Lower lobe of right lung (tissue), 2 donors: ENCODE measurements around the gene TAAR5. TPM values are rescaled to one million over a fixed set of nuclear protein-coding genes. Genes with fewer than 3 reads are reported as not detected.
"Not testable (repeated sequence)": the region's sequence is repeated elsewhere in the genome, so short reads cannot be mapped to it uniquely, and the experiment has no call there.

Source experiments
- ATAC-seq, 2 donors: fragments of 200-7000 bp; cut with Tn5 transposase; one replicate each; pipeline ENCODE4 v1.9.1; 2020 to 2022; ENCODE audit warnings: mild to moderate bottlenecking in 2 of 2, moderate library complexity in 2 of 2
- DNase-seq: peaks from one replicate; pipeline ENCODE4 v3.0.0-alpha.2; 2020
- H3K27ac ChIP-seq: fragments of 200-600 bp; one replicate; pipeline ENCODE4 v1.8.0; 2022
- H3K27me3 ChIP-seq: fragments of 200-600 bp; one replicate; pipeline ENCODE4 v1.8.0; 2022; ENCODE audit warnings: low read depth
- H3K36me3 ChIP-seq: fragments of 200-600 bp; one replicate; pipeline ENCODE4 v1.8.0; 2022; ENCODE audit warnings: mild to moderate bottlenecking
- H3K4me1 ChIP-seq: fragments of 200-600 bp; one replicate; pipeline ENCODE4 v1.8.0; 2022
- H3K4me3 ChIP-seq: fragments of 200-600 bp; one replicate; pipeline ENCODE4 v1.8.0; 2022; ENCODE audit warnings: mild to moderate bottlenecking
- H3K9me3 ChIP-seq: fragments of 200-600 bp; one replicate; pipeline ENCODE4 v1.8.0; 2022
- intact Hi-C: fragments of 100-400 bp; cut with DNase I; formaldehyde crosslinking; loops from one replicate; pipeline ENCODE4 v1.11.0; 2022
- total RNA-seq: library from RNA; stranded (reverse); fragmentation: NEBNext Ultra II Directional; extraction: Animal tissue kit (Norgen Biotek cat#: 25700); gene quantifications from one replicate; pipeline ENCODE4 v1.2.1, GENCODE V29; 2021
- TF ChIP-seq, protein P1 (sequence below): fragments of 200-600 bp; IDR thresholded peaks from one replicate; pipeline ENCODE4 v1.8.0; 2022; ENCODE audit warnings: antibody characterized with exemption, mild to moderate bottlenecking
- donor health status: DM: no; HTN: yes; CAD: no; lungs with severe emphysema.

Gene TAAR5
- total RNA-seq, 1 donor from 2014 or later, result not detected

DNA sequence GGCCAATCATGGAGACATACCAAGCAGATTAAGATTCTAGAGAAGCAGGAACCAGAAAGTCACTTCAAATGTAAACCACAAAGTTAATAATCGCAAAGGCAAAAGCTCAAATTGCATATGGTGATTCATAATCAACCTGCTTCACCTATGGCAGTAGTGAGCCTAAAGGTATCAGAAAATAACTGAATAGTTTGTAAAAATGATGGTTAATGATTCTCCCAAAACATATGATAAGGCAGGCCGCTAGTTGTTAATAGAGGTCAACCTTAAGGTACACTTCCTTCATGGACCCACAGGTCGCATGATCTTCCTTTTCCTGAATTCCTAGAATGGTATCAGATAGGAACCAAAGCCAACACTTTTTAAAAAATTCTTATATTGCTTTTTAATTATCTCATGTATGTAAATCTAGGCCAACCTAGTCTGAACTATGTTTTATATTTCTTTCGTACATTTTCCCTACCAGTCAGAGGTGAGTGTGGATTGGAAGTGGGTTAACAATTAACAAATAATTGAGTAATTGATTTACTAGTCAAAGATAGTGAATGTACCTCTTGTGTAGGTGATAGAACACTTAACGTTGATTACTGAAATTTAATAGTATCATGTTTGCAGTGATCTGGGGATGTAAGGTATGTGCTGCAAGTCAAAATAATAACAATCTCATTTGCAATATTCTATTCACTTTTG, 18.1 kb upstream of the TAAR5 start:
- Histone ChIP-seq H3K27me3 (no peaks in the 10 kb centered on the region), H3K36me3 (no peaks in the 10 kb centered on the region), H3K27ac (no peak overlapping the region), H3K4me1 (no peaks in the 10 kb centered on the region), H3K4me3 (no peak overlapping the region), H3K9me3 (no peaks in the 10 kb centered on the region)
- intact Hi-C loops, result no loop called here
- TF ChIP-seq, protein P1, sequence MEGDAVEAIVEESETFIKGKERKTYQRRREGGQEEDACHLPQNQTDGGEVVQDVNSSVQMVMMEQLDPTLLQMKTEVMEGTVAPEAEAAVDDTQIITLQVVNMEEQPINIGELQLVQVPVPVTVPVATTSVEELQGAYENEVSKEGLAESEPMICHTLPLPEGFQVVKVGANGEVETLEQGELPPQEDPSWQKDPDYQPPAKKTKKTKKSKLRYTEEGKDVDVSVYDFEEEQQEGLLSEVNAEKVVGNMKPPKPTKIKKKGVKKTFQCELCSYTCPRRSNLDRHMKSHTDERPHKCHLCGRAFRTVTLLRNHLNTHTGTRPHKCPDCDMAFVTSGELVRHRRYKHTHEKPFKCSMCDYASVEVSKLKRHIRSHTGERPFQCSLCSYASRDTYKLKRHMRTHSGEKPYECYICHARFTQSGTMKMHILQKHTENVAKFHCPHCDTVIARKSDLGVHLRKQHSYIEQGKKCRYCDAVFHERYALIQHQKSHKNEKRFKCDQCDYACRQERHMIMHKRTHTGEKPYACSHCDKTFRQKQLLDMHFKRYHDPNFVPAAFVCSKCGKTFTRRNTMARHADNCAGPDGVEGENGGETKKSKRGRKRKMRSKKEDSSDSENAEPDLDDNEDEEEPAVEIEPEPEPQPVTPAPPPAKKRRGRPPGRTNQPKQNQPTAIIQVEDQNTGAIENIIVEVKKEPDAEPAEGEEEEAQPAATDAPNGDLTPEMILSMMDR, result no peak
- no peak for DNase-seq
- no peak for ATAC-seq

GRCh38 chr6:132604635-132605152, 15.2 kb upstream of the TAAR5 start:
- intact Hi-C loops, result no loop called here
- no peak overlapping the region for H3K27ac ChIP-seq
- no peaks in the 10 kb centered on the region for H3K4me1 ChIP-seq
- H3K4me3 ChIP-seq, result no peak overlapping the region
- H3K27me3 ChIP-seq, result no peaks in the 10 kb centered on the region
- no peak for DNase-seq
- no peaks in the 10 kb centered on the region for H3K9me3 ChIP-seq
- TF ChIP-seq, protein P1, result no peak
- no peak for ATAC-seq
- H3K36me3 ChIP-seq, result no peaks in the 10 kb centered on the region

GRCh38 chr6:132600900-132601299, 11.4 kb upstream of the TAAR5 start:
- H3K9me3 ChIP-seq, H3K27me3 ChIP-seq, H3K36me3 ChIP-seq, H3K27ac ChIP-seq, H3K4me3 ChIP-seq, intact Hi-C loops, H3K4me1 ChIP-seq, ATAC-seq, DNase-seq: not testable (repeated sequence)

GRCh38 chr6:132598473-132598872, 8.9 kb upstream of the TAAR5 start:
- H3K4me3 ChIP-seq, result no peak overlapping the region
- DNase-seq (no peak), ATAC-seq (peak; percentile 24 to 35)
- no peaks in the 10 kb centered on the region for H3K36me3 ChIP-seq
- no peaks in the 10 kb centered on the region for H3K9me3 ChIP-seq
- TF ChIP-seq, protein P1, result peak; percentile 22
- no peak overlapping the region for H3K27ac ChIP-seq
- H3K4me1 ChIP-seq, result no peaks in the 10 kb centered on the region
- intact Hi-C loops, result no loop called here
- no peaks in the 10 kb centered on the region for H3K27me3 ChIP-seq

- no peak for DNase-seq
- intact Hi-C loops, result no loop called here
- TF ChIP-seq, protein P1, result no peak
- H3K36me3 ChIP-seq, result no peaks in the 10 kb centered on the region
- ATAC-seq, result no peak
- no peaks in the 10 kb centered on the region for H3K4me1 ChIP-seq
- H3K9me3 ChIP-seq, result no peaks in the 10 kb centered on the region
- no peak overlapping the region for H3K4me3 ChIP-seq
- H3K27me3 ChIP-seq, result no peaks in the 10 kb centered on the region
- H3K27ac ChIP-seq, result no peak overlapping the region
Measured at GRCh38 chr6:132596201-132596600, 6.7 kb upstream of the TAAR5 start.

DNA sequence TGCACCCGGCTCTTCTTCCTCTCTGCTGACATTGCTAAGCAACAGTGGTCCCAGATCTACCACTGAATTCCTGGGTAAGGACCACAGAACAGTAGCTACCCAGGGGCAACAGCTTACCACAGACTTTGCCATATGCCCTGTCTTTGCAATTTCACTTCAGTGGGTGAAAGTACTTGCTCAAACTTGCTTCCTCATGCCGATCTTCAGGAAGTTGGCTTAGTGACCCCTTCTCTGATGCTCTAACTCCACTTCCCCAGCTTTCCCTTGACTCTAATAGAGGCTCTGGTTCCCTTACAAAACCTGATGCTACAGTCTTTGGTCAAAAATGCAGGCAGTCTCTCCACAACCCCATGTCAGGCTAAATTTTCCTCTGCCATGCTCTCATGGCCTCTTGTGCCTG, 3.3 kb upstream of the TAAR5 start:
- no peaks in the 10 kb centered on the region for H3K27me3 ChIP-seq
- H3K27ac ChIP-seq, result no peak overlapping the region

More for the DNA sequence above, 3.3 kb upstream of the TAAR5 start:
- Histone ChIP-seq H3K4me1 (no peaks in the 10 kb centered on the region), H3K36me3 (no peaks in the 10 kb centered on the region), H3K9me3 (no peaks in the 10 kb centered on the region), H3K4me3 (no peak overlapping the region)
- intact Hi-C loops, result no loop called here
- ATAC-seq (peak; percentile 46 to 63), DNase-seq (no peak)
- TF ChIP-seq, protein P1, result no peak
